NCI-H1092 (cell line): ENCODE measurements around the gene TLE4.
A peak's percentile ranks its signal among the peaks of the same experiment; 100 is the strongest.
"Not testable (repeated sequence)": the region's sequence is repeated elsewhere in the genome, so short reads cannot be mapped to it uniquely, and the experiment has no call there.

Source experiments
- DNase-seq: peaks from one replicate; lab custom pipeline; 2025; lab: John Stamatoyannopoulos, UW

TLE4 gene

DNA sequence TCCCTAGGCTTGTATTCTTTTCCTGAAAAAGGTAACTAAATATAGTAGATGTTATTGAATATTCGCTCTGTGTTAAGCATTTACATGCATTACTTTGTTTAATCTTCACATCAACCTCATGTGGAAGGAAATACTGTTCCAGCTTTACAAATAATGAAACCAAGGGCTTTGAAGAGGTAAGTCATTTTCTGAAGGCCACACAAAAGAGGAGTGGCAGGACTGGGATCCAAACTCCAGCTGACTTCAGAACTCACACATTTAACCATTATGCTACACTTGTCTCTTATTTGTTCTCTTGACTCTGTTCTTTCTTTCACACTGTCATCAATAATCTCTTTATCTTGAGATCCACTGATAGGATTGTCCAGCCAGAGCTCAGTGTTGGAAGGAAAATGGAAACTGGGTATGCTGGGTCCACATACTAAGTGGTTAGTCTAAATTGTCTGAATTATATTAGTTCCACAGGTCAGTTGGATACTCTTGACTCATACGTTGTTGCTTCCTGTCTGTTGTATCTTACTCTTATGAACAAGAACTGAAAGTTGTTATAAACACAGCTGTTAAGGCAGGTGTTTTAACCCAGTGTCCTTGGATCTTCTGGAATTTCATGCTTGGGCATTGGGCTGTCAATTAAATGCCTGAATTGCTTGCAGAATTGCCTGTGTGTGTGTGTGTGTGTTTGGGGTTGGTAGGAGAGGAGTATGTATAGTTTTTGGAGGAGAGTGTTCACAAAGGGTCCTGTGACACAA lies 65.6 kb downstream of the TLE4 start:
- no peak for DNase-seq

DNA sequence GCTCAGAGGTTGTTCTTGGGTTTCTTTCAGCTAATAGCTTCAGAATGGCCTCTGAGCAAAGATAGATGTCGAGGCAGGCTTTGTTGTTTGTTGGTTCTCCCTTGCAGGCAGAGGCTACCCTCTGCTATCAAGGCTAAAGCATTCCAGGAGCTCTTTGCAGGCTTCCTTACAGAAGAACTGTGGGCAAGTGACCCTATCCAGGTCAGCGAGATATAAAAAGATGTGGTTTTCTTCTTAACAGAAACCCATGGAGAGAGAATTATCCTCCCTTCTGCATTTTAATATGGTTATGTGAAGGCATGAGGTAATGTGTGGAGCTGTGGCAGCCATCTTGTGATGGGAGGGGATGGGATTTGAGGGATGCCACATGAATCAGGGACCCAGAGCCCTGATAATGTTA lies 67.0 kb downstream of the TLE4 start:
- DNase-seq, result no peak

DNA sequence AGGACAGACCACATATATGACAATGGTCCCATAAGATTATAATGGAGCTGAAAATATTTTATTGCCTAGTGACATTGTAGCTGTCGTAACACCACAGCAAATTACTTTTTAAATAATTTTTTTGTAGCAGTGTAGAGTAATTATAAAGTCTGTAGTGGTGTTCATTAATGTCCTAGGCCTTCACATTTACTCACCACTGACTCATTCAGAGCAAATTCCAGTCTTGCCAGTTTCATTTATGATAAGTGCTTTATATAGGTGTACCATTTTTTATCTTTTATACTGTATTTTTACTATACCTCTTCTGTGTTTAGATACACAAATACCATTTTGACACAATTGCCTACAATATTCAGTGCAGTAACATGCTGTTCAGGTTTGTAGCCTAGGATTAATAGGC lies 67.6 kb downstream of the TLE4 start:
- no peak for DNase-seq

DNA sequence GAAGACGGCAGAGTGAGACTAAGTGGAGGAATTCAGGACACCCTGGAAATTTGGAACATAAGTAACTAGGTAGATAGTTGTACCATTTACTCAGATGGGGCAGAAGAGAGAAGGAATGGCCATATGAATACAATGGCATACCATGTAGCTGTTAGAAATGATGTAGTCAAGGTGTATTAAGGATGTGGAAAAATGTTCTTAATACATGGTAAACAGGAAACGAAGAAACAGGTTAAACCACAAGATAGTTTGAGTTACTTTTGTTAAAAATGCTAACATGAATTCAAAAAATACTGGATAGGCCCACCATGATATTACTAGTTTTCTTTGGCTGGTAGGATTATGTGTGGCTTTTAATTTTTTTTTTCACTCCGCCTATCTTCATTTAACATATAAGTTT lies 68.3 kb downstream of the TLE4 start:
- DNase-seq, result not testable (repeated sequence)

- no peak for DNase-seq
Observed at GRCh38 chr9:79641070-79641469, 69.3 kb downstream of the TLE4 start.

- no peak for DNase-seq
Observed at GRCh38 chr9:79642671-79643070, 70.9 kb downstream of the TLE4 start.

DNA sequence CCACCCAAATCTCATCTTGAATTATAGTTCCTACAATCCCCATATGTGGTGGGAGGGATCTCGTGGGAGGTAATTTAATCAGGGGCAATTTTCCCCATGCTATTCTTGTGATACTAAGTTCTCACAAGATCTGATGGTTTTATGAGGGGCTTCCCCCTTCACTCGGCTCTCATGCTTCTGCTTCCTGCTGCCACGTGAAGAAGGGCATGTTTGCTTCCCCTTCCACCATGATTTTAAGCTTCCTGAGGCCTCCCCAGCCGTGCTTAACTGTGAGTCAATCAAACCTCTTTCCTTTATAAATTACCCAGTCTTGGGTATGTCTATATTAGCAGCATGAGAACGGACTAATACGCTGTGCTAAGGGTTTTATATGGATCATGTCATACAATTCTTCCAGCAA lies 72.3 kb downstream of the TLE4 start:
- DNase-seq, result no peak

- no peak for DNase-seq
Observed at GRCh38 chr9:79644601-79645000, 72.8 kb downstream of the TLE4 start.

DNA sequence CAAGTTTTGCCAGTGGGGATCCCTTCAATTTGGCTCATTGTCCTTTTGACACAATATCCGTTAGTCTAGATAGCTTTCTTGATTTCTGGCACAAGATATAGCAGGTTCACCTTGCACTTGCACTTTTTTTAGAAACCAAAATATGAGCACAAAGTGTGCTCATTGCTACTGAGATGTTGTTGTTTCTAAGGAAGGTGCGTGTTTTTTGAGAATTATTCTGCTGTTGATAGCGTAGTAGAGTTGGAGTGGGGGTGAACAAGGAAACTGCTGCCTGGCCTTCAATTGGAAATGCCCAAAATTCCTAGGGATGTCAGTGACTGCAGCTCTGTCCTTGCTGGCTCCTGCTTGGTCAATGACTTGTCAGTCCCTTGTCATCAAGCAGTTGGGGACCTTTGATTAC lies 73.3 kb downstream of the TLE4 start:
- DNase-seq, result no peak

GRCh38 chr9:79646096-79646495 lies 74.3 kb downstream of the TLE4 start:
- DNase-seq, result no peak

DNA sequence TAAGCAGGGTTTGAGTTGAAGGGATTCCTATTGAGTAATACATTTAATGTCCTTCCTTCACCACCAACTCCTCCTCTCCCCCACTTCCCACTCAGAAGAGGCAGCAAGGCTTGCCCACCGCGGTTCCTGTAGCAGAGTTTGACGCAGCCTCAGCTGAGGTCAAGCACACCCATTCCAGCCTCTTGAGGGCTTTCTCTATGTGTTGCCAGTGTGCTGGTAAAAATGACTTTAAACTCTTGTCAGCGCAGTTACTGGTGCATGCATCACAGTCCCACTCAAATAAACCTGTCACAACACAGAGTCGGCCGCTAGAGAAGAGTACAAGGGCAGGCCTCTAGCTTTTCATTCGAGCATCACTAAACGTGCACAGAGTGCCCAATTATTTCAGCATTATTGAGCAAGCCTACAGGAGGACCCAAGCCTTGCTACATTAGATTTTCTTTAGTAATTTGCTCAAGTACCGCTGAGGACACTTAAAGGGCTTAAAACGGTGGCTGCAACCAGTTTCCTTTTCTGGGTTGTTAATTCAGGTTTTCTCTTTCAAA lies 79.6 kb downstream of the TLE4 start:
- DNase-seq, result peak; percentile 12

DNA sequence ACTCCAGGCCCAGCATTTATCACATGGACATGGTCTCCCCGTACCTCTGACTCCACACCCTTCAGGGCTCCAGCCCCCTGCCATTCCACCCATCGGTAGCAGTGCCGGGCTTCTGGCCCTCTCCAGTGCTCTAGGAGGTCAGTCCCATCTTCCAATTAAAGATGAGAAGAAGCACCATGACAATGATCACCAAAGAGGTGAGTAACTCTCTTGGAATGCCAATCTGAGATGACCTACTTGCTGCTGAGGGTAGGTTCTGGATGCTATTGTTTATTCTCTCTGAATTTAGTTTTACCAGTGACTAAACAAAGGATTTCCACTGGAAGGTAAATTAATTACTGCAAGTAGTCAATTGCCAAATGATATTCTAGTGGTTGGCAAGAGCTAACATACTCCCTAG lies 80.8 kb downstream of the TLE4 start:
- DNase-seq, result no peak

DNA sequence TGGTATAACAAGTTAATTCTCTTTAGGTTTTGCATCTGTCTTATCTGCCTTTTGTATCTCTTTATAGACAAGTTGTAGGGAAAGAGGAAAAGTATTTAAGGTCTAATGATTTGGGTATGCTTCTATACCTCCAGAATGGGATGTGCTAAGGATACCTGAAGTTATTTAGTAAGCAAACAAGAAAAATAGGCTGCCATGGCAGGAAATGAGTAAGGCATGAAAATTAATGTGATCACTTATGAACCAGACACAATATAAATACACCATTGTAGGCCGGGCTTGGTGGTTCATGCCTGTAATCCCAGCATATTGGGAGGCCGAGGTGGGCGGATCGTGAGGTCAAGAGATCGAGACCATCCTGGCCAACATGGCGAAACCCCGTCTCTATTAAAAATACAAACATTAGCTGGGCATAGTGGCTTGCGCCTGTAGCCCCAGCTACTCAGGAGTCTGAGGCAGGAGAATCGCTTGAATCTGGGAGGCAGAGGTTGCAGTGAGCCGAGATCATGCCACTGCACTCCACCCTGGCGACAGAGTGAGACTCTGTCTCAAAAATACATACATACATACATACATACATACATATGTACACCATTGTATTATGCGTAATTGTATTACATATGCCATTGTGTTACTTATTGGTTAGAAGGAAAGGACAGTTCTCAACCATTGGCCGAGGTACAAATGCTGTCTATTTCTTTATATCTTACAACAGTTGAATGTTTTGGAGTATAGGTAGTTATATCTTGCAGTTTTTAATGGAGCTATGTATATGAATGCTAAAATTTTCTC lies 83.0 kb downstream of the TLE4 start:
- DNase-seq, result not testable (repeated sequence)

DNA sequence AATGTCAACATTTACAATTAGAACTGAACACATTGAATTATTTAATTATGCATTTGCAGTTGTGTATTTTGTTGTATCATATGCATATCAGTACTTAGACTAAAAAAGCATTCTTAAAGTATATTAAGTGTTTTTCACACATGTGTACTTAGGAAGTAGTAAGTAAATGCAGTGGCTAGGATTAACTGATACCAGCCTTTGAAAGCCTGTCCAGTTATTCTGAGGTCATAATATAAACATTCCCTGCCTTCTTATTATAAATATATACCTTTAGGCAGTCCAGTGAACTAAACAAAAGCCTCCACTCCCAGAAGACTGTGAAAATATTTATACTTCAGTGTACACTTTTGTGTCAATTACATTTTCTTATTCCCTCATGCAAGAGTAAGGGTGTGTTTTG lies 83.8 kb downstream of the TLE4 start:
- DNase-seq, result no peak

DNA sequence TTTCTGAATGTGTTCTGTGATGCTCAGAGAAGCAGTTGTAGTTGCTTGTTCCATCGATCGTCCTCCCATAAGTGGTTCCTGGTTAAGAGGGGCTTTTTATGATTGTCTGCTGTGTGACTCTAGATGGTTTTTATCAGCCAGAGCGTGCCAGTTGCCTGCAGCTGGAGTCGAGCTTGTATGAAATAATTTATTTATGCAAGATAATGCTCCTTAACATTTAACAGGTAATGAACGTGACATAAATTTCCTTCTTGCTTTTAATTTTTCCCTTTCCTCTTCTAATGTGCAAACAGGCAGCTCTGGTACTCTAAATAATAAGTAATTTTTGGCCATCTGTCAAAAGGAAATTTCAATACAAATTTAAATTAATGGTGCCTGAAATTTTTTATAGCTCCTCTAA lies 84.4 kb downstream of the TLE4 start:
- DNase-seq, result no peak

- DNase-seq, result no peak
Observed at GRCh38 chr9:79657891-79658290, 86.1 kb downstream of the TLE4 start.

DNA sequence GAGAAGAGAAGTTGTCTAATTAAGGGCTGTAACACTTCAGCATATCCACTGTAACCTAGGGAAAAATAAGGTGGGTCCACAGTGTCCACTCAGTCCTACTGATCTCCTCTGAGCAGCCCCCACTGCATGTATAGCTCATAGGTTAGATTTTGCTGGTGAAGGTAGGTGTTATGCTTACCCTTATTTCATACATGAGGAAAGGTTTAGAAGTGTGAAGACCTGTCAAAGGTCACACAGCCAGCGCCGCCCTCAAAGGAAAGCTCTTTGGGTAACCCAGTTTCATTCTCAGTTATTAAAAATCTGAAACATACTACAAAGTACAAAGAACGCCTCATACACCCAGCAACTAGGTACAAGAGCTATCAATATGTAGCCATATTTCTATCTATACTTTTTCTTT lies 87.2 kb downstream of the TLE4 start:
- DNase-seq, result no peak

- peak; percentile 5 for DNase-seq
Observed at GRCh38 chr9:79660615-79661014, 88.8 kb downstream of the TLE4 start.

DNA sequence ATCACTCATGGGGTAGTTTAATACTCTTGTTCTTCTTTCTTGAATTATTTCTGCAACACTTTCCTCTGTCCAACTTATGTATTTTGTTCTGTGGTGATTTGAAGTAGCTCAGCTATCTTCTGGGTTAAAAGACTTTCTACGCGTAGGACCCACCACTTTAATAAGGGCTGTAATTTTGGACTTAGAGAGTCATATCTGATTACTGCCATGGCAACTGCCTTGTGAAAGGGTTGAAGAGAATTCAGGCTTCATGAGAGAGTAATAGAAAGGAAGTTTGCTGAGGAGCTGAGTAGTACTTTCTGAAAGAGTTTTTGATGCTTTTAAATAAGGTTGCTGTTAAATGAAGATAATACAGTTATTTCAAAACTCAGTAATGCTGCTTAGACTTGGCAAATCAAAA lies 89.5 kb downstream of the TLE4 start:
- DNase-seq, result no peak

DNA sequence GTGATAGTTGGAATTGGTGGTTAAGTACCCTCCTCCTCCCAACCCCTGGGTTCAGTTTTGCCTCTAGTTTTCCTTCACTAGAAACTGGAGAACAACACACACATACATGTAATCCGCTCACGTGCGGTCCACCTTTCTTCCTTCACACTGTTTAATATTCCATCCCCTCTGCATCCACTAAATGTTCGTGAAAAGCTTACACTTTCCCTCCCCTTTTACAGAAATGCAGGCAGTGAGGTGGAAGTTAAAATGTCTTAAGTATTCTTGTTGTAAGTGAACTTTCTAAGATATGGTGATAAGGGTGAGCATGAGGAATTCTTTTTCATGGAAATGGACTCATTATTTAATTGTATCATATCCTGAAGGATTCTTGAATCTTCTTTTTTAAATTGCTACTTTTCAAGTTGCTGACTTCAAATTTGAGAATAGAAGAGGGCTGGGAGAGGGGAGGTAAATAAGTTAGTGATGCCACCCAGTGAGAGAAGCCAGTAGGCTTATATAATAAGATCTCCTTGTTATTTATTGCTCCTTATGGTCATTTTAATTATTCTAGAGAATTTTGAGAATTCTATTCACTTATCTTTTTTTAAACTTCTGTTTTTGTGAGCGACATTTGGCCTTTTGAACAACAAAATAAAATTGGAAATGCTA lies 90.2 kb downstream of the TLE4 start:
- no peak for DNase-seq

DNA sequence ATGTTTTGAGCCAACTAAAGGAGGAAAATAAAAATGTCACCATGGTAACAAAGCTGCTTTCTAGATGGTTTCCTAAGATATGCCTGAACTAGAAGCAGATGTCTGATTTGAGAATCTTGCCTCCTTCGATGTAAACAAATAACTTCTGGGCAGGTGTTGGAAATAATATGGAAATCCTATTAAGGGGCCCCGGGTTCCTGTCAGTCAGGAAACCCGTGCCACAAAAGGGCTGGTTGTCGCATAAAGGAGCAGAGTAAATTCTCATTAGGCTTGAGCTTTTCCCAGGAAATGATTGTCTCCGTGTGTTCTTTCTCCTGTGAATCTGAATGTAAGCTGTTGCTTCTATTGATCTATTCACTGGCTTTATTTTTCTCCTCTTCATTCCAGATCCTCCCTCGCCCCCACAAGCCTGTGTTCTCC lies 90.8 kb downstream of the TLE4 start:
- DNase-seq, result no peak

- no peak for DNase-seq
Observed at GRCh38 chr9:79663300-79663699, 91.5 kb downstream of the TLE4 start.

DNA sequence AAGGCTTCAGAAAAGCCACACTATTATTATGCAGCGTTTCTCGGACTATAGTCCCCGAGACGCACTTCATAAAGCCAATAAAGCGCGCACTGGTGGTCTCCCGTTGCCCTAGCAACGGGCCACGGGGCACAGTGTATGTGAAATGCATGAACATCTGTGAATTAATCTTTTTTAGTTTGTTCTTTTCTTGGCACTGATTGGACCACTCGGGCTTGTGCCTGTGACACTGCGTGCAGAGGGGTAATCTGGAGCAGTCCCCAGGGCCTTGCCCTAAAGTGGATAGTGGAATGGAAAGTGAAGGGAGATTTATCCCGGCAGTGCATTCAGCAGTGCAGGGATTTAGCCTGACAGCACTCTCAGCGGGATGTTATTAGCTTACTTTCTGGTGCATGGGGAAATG lies 92.1 kb downstream of the TLE4 start:
- DNase-seq, result no peak
